Epithelial cell of prostate (primary cell): ENCODE results near the gene MACIR.

Experiments used
- DNase-seq: peaks from one replicate; pipeline ENCODE4 v3.0.0-alpha.2; 2011; ENCODE audit warnings: low read depth, low spot score
- H3K27ac ChIP-seq: fragments of 450-650 bp; 2 replicates; pipeline ENCODE4 v1.5.1; 2017; ENCODE audit warnings: mild to moderate bottlenecking

Gene MACIR

GRCh38 chr5:103286622-103287021, 28.1 kb downstream of the MACIR start:
- no peak overlapping the region for H3K27ac ChIP-seq
- no peak for DNase-seq

DNA sequence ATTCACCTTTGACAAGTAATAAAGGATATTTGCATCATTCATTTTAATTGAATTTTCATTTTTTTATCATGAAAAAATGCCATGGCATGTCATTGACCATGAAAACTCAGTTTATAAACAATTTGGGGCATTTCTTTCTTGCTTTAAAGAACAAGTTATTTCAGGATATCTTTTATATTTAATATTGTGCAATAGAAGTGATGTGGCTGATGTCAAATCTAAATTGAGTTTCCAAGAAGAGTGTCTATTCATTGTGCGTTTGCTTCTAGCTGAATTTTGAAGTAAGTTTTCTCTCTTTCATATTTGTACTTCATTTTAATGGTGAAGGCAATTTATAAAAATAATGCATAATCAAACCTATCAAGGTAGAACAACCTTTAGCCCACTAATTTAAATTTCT, 30.5 kb downstream of the MACIR start:
- no peak overlapping the region for H3K27ac ChIP-seq
- DNase-seq, result no peak

- H3K27ac ChIP-seq, result no peak overlapping the region
- no peak for DNase-seq
These were observed 32.3 kb downstream of the MACIR start for GRCh38 chr5:103290846-103291245.

GRCh38 chr5:103291606-103292005, 33.0 kb downstream of the MACIR start:
- no peak overlapping the region for H3K27ac ChIP-seq

DNA sequence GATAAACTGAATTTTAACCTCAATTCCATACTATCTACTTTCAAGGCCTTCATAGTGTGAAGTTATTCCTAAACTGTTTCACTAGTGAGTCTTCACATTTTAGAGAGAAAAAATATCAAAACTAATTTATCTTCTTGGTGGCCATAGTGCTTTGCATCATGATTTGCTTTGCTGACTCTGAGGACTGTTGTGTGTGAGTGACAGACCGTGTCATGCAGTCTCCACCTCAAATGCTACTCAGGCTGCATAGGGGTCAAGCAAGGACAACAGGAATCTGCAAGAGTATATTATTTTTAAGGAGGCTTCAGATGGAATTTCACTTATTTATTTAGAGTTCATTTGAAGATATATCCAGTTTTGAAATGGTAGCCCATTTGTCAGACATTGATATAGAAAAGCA, 34.5 kb downstream of the MACIR start:
- DNase-seq, result no peak
- H3K27ac ChIP-seq, result no peak overlapping the region

More at GRCh38 chr5:103291606-103292005, 33.0 kb downstream of the MACIR start:
- DNase-seq, result no peak

- DNase-seq, result no peak
- no peak overlapping the region for H3K27ac ChIP-seq
These were observed 35.2 kb downstream of the MACIR start for GRCh38 chr5:103293719-103294118.

- H3K27ac ChIP-seq, result no peak overlapping the region
- no peak for DNase-seq
These were observed 36.3 kb downstream of the MACIR start for GRCh38 chr5:103294906-103295305.

- no peak for DNase-seq
- no peak overlapping the region for H3K27ac ChIP-seq
These were observed 36.9 kb downstream of the MACIR start for GRCh38 chr5:103295424-103295823.

DNA sequence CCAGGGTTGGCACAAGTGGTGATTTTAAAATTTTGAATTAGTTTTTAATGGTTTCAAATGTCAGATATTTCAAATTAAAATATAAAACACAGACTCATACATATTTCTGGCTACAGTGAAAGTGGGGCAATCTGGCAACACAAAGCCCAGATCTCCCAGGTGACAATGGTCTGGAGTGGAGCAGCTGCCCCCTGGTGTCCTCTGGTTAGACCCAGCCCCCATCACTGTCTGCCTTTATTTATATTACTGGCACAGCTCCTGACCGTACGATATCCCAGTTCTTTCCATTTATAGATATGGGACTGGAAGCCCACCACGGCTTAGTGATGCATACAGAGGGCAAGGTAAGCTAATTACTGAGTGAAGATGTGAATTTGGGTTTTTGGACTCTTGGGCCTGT, 37.3 kb downstream of the MACIR start:
- no peak overlapping the region for H3K27ac ChIP-seq
- no peak for DNase-seq

DNA sequence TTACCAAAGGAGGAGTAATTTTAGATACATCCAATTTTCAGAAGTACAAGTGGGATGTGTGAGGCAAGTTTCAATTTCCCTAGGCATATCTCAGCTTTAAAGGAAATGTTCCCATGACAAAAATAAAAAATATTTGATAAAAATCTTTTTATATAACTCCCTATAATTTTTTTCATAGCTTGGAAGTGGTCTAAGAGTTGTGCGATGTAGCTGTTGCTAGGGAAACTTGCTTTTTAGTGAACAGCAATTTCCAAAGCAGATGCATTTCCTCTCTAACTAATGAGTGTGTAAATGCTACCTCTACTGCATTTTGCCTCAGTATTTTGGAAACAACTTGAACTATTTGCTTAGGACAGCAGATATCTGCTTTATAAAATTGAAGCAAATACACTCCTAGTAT, 39.6 kb downstream of the MACIR start:
- no peak for DNase-seq
- no peak overlapping the region for H3K27ac ChIP-seq

- no peak for DNase-seq
- no peak overlapping the region for H3K27ac ChIP-seq
These were observed 40.1 kb downstream of the MACIR start for GRCh38 chr5:103298607-103299188.

- DNase-seq, result no peak
- H3K27ac ChIP-seq, result no peak overlapping the region
These were observed 47.2 kb downstream of the MACIR start for GRCh38 chr5:103305809-103306208.

- no peak overlapping the region for H3K27ac ChIP-seq
- no peak for DNase-seq
These were observed 48.9 kb downstream of the MACIR start for GRCh38 chr5:103307470-103307869.

DNA sequence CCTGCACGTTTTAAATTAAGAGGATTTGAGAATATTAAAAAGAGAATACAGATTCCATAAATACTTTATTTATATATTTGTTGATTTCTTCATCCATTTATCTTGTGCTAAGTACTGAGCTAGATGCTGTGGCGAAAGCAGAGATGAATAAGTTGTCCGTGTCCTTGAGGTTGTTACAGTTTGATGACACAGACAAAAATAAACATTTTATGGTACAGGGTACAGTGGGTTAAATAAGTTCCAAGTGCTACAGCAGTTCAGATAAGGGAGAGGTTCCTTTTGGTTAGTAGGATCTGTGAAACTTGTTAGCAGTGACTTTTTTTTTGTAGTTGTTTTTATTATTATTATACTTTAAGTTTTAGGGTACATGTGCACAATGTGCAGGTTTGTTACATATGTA, 50.2 kb downstream of the MACIR start:
- no peak for DNase-seq
- H3K27ac ChIP-seq, result no peak overlapping the region

DNA sequence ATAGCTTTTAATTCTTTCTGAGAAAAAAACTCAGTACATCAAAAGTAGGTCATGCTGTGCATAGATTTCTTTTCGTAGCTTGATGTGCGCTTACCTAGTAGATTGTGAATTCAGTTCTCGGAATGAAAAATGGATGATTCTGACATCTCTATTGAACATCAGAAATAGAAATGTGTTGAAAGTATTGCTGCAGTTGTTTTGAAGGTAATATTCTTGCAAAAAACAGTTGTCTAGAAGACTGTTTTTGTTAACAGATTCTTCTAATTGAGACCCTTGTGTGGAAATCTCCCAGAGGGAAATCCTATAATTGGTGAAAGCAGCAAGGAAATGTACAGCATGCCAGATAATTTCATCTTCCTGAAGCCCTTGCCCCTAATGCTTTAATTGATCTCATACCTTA, 54.5 kb downstream of the MACIR start:
- no peak for DNase-seq

DNA sequence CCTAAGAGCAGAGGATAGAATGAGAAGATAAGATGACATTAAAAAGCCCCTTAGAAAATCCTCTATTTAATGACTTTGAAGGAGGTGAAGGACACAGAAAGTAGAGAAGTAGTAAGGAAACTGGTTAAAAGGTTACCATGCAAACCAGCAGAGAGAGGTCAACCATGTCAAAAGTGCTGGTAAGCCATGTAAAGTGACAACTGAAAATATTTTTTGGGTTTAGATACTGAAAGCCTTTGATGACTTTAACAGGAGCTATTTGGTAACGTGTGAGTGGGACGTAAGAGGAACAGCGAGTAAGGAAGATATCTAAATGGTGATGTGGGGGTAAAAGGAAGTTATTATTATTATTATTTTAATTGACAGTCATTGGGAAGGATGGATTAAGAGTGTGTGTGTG, 56.9 kb downstream of the MACIR start:
- DNase-seq, result no peak
- H3K27ac ChIP-seq, result no peak overlapping the region

More for the DNA sequence above, 54.5 kb downstream of the MACIR start:
- no peak overlapping the region for H3K27ac ChIP-seq

GRCh38 chr5:103327451-103327850, 68.9 kb downstream of the MACIR start:
- H3K27ac ChIP-seq, result no peak overlapping the region
- no peak for DNase-seq

- no peak overlapping the region for H3K27ac ChIP-seq
- DNase-seq, result no peak
These were observed 69.3 kb downstream of the MACIR start for GRCh38 chr5:103327893-103328292.
